ENCODE measurements around the gene FOXC1. TPM values are rescaled to one million over a fixed set of nuclear protein-coding genes. Genes with fewer than 3 reads are reported as not detected.

The FOXC1 gene
- total RNA-seq, 1 donor from 2014 or later = 27.6 TPM

GRCh38 chr6:1580109-1580508 lies 29.6 kb upstream of the FOXC1 start:
- DNase-seq (ENCODE audit: low read depth) = no peak
- H3K4me3 ChIP-seq (ENCODE audit: low read depth, low read length) = no peak overlapping the region
- TF ChIP-seq CTCF (IDR thresholded peaks at IDR 0.05; ENCODE audit: insufficient read depth, low read length, poor library complexity, severe bottlenecking) = no peak

DNA sequence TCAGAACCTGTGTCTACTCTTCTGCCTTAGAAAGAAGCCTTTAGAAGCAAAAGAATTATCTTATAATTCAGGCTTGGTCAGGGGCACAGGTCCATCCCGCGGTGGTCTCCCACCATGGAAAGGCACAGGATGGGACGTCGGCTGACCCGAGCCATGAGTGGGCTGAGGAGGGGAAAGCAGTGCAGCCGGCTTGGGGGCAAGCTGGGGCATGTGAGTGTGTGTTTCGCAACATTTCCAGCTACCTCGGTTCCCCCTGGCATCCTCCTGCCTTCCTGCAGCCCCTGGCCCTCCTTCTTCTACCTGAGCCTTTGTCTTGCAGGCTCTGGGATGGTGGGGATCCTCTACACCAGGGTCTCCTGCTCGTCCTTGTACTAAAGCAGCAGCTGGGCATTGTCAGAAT lies 29.1 kb upstream of the FOXC1 start:
- Histone ChIP-seq H3K27me3 (ENCODE audit: control insufficient read depth, insufficient read depth, low read length) (peaks cover 5% of the 10 kb centered on the region), H3K36me3 (ENCODE audit: control insufficient read depth, insufficient read depth, low read length) (no peaks in the 10 kb centered on the region), H3K4me3 (ENCODE audit: low read depth, low read length) (no peak overlapping the region)
- DNase-seq (ENCODE audit: low read depth) = no peak
- TF ChIP-seq CTCF (IDR thresholded peaks at IDR 0.05; ENCODE audit: insufficient read depth, low read length, poor library complexity, severe bottlenecking) = no peak

More at GRCh38 chr6:1580109-1580508, 29.6 kb upstream of the FOXC1 start:
- H3K27me3 ChIP-seq (ENCODE audit: control insufficient read depth, insufficient read depth, low read length) = peaks cover 5% of the 10 kb centered on the region
- H3K36me3 ChIP-seq (ENCODE audit: control insufficient read depth, insufficient read depth, low read length) = no peaks in the 10 kb centered on the region

GRCh38 chr6:1581120-1581991 lies 28.4 kb upstream of the FOXC1 start:
- H3K36me3 ChIP-seq (ENCODE audit: control insufficient read depth, insufficient read depth, low read length) = no peaks in the 10 kb centered on the region
- no peak for DNase-seq (ENCODE audit: low read depth)
- H3K4me3 ChIP-seq (ENCODE audit: low read depth, low read length) = no peak overlapping the region
- H3K27me3 ChIP-seq (ENCODE audit: control insufficient read depth, insufficient read depth, low read length) = peaks cover 5% of the 10 kb centered on the region
- TF ChIP-seq CTCF (IDR thresholded peaks at IDR 0.05; ENCODE audit: insufficient read depth, low read length, poor library complexity, severe bottlenecking) = no peak

GRCh38 chr6:1584146-1584545 lies 25.6 kb upstream of the FOXC1 start:
- no peak overlapping the region for H3K4me3 ChIP-seq (ENCODE audit: low read depth, low read length)
- H3K36me3 ChIP-seq (ENCODE audit: control insufficient read depth, insufficient read depth, low read length) = no peaks in the 10 kb centered on the region
- TF ChIP-seq CTCF (IDR thresholded peaks at IDR 0.05; ENCODE audit: insufficient read depth, low read length, poor library complexity, severe bottlenecking) = no peak
- peaks cover 4% of the 10 kb centered on the region for H3K27me3 ChIP-seq (ENCODE audit: control insufficient read depth, insufficient read depth, low read length)
- DNase-seq (ENCODE audit: low read depth) = no peak

DNA sequence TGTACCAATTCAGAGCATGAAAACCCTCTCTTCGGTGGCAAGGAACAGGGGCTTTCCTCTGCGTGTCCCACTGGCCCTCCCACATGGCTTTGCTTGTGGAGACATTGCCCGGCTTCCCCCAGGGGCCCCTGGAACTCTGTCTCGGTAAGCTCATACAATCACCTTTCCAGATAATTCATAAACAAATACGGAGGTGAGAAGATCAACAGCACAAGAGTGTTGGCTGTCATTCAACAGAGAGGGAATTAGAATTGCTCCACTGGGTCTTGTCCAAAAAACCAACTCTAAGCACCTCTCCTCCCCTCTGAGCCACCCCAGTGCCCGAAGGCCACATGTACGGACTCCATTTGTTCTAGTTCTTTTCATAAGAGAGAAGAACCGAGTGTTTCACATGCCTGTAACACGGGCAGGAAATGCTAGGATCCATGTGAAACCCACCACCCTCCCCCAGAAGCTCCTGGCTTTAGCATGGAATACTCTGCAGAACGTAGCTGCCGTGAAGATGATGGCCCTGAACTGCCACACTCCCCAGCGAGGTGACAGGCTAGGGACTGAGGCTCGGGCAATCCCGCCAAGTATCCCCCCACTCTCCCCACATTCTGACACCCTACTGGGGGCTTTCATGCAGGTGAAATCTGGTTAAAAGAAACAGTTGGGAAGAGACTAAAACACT lies 24.6 kb upstream of the FOXC1 start:
- H3K36me3 ChIP-seq (ENCODE audit: control insufficient read depth, insufficient read depth, low read length) = no peaks in the 10 kb centered on the region
- H3K27me3 ChIP-seq (ENCODE audit: control insufficient read depth, insufficient read depth, low read length) = peaks cover 2% of the 10 kb centered on the region
- no peak overlapping the region for H3K4me3 ChIP-seq (ENCODE audit: low read depth, low read length)
- no peak for TF ChIP-seq CTCF (IDR thresholded peaks at IDR 0.05; ENCODE audit: insufficient read depth, low read length, poor library complexity, severe bottlenecking)
- DNase-seq (ENCODE audit: low read depth) = no peak

Measured in kidney epithelial cell (primary cell).